HepG2 (cell line): ENCODE results near the gene POFUT1. TPM values are rescaled to one million over a fixed set of nuclear protein-coding genes. Genes with fewer than 3 reads are reported as not detected.
A peak's percentile ranks its signal among the peaks of the same experiment; 100 is the strongest.

Experiments used
- ARID4A ChIP-seq: sonication (generic); formaldehyde crosslinking; IDR thresholded peaks from 2 replicates; pipeline ENCODE4 v1.5.0; 2020; ENCODE audit warnings: mild to moderate bottlenecking, missing genetic modification reagents, borderline replicate concordance
- BRD4 ChIP-seq: sonication (generic); formaldehyde crosslinking; IDR thresholded peaks from 2 replicates; pipeline ENCODE4 v1.4.0; 2020; ENCODE audit warnings: missing genetic modification reagents
- CEBPB ChIP-seq: IDR thresholded peaks from 2 replicates; pipeline ENCODE4 v1.6.1; 2011; ENCODE audit warnings: low read depth, low read length, improper control_type of control experiment, borderline replicate concordance
- HES4 ChIP-seq: sonication (generic); formaldehyde crosslinking; IDR thresholded peaks from 2 replicates; pipeline ENCODE4 v1.9.0; 2021; ENCODE audit warnings: mild to moderate bottlenecking, missing genetic modification reagents, borderline replicate concordance
- IRF2 ChIP-seq: IDR thresholded peaks from 2 replicates; pipeline ENCODE4 v1.6.1; 2018; ENCODE audit warnings: missing genetic modification reagents, missing compliant biosample characterization
- KDM4B ChIP-seq: sonication (generic); formaldehyde crosslinking; IDR thresholded peaks from 2 replicates; pipeline ENCODE4 v1.4.0; 2020; ENCODE audit warnings: missing genetic modification reagents
- MTA3 ChIP-seq: sonication (generic); formaldehyde crosslinking; IDR thresholded peaks from 2 replicates; pipeline ENCODE4 v1.4.0; 2020; ENCODE audit warnings: missing genetic modification reagents
- PHF5A ChIP-seq: IDR thresholded peaks from one replicate; pipeline ENCODE4 v1.6.1; 2018; ENCODE audit warnings: low read depth, missing genetic modification reagents; ENCODE audit not compliant: unreplicated experiment
- RBAK ChIP-seq: sonication (generic); formaldehyde crosslinking; IDR thresholded peaks from 2 replicates; pipeline ENCODE4 v1.5.1; 2020; ENCODE audit warnings: mild to moderate bottlenecking, missing genetic modification reagents
- TRIM22 ChIP-seq: fragments of 450-650 bp; IDR thresholded peaks from 2 replicates; pipeline ENCODE4 v1.6.1; 2017
- UBTF ChIP-seq: sonication (generic); formaldehyde crosslinking; IDR thresholded peaks from 2 replicates; pipeline ENCODE4 v1.4.0; 2020; ENCODE audit warnings: mild to moderate bottlenecking, missing genetic modification reagents
- ZBTB25 ChIP-seq: IDR thresholded peaks from 2 replicates; pipeline ENCODE4 v1.6.1; 2018; ENCODE audit warnings: missing genetic modification reagents
- ZNF224 ChIP-seq: sonication (generic); formaldehyde crosslinking; IDR thresholded peaks from 2 replicates; pipeline ENCODE4 v1.5.0; 2020; ENCODE audit warnings: mild to moderate bottlenecking, missing genetic modification reagents
- ZNF326 ChIP-seq: sonication (generic); formaldehyde crosslinking; IDR thresholded peaks from 2 replicates; pipeline ENCODE4 v1.4.0; 2020; ENCODE audit warnings: missing genetic modification reagents, borderline replicate concordance
- ZNF609 ChIP-seq: sonication (generic); formaldehyde crosslinking; IDR thresholded peaks from 2 replicates; pipeline ENCODE4 v1.4.0; 2020; ENCODE audit warnings: mild to moderate bottlenecking, missing genetic modification reagents, borderline replicate concordance
- ZNF790 ChIP-seq: sonication (generic); formaldehyde crosslinking; IDR thresholded peaks from 2 replicates; pipeline ENCODE4 v1.8.0; 2022; ENCODE audit warnings: missing genetic modification reagents, mild to moderate bottlenecking, borderline replicate concordance
- polyA plus RNA-seq, 8 experiments: library from polyadenylated mRNA; depleted of rRNA in 3 of 8; stranded (reverse) in 7 of 8; unstranded in 1 of 8; fragments of >200 nt; fragmentation: Illumina TruSeq in 4 of 8; extraction: Trizol in 4 of 8; gene quantifications; 2 replicates each; pipeline versions ENCODE4 v1.2.1 to v1.2.3, GENCODE V29; 2011 to 2016; ENCODE audit warnings: low read depth in 4 of 8, missing spikeins in 1 of 8, mixed read lengths in 1 of 8; ENCODE audit not compliant: insufficient read depth in 1 of 8
- total RNA-seq, 5 experiments: library from RNA; depleted of rRNA; stranded (reverse); fragments of >200 nt; fragmentation: Illumina TruSeq; extraction: Trizol; gene quantifications; 2 replicates each; pipeline ENCODE4 v1.2.3, GENCODE V29; 2016; ENCODE audit warnings: low read depth in 1 of 5

The POFUT1 gene
- total and polyA plus RNA-seq, 2 of the 13 experiments (the other 11 are each of a cell fraction or from before 2014, with no cell fraction given), result 35.5 to 58.3 TPM

GRCh38 chr20:32191422-32191821 is 16.3 kb upstream of the POFUT1 start (continued):
- TF ChIP-seq ZNF224 (CRISPR knock-in tag), result no peak
- TF ChIP-seq KDM4B, result 0 out of 2 replicates have a peak, but pooled peaks have one; percentile 15
- no peak for TF ChIP-seq CEBPB
- no peak for TF ChIP-seq RBAK (CRISPR knock-in tag)
- 0 out of 2 replicates have a peak, but pooled peaks have one; percentile 3 for TF ChIP-seq UBTF
- TF ChIP-seq ZNF609 (CRISPR knock-in tag), result no peak
- TF ChIP-seq ARID4A (CRISPR knock-in tag), result no peak
- TF ChIP-seq BRD4, result no peak
- no peak for TF ChIP-seq TRIM22
- 0 out of 2 replicates have a peak, but pooled peaks have one; percentile 44 for TF ChIP-seq ZNF326 (CRISPR knock-in tag)
- 0 out of 2 replicates have a peak, but pooled peaks have one; percentile 48 for TF ChIP-seq HES4 (CRISPR knock-in tag)
- TF ChIP-seq IRF2 (CRISPR knock-in tag), result no peak
- TF ChIP-seq MTA3 (CRISPR knock-in tag), result no peak
- no peak for TF ChIP-seq ZNF790 (CRISPR knock-in tag)
- no peak for TF ChIP-seq PHF5A (CRISPR knock-in tag)
- no peak for TF ChIP-seq ZBTB25
